Endothelial cell of umbilical vein (primary cell): Measurements from ENCODE around the gene KRTAP19-8. TPM values are rescaled to one million over a fixed set of nuclear protein-coding genes. Genes with fewer than 3 reads are reported as not detected.

ENCODE experiments used
- BruUV-seq: library from RNA; stranded (reverse); fragments of 400-500 nt; replicated peaks from 2 replicates; lab custom pipeline; 2021; lab: Mats Ljungman, UMichigan
- CTCF ChIA-PET: fragments of 300-600, 350-600 bp; sonication (Branson Sonifier 250); formaldehyde crosslinking; loops from one replicate; lab custom pipeline; 2021; ENCODE audit warnings: antibody characterized with exemption, inconsistent platforms; lab: Charles Lee
- POLR2A ChIA-PET: fragments of 300-600, 350-600 bp; sonication (Branson Sonifier 250); formaldehyde crosslinking; loops from one replicate; lab custom pipeline; 2021; ENCODE audit warnings: antibody characterized with exemption, inconsistent platforms; lab: Charles Lee
- DNase-seq: peaks from one replicate; pipeline ENCODE4 v3.0.0-alpha.2; 2011; ENCODE audit warnings: low read depth, low spot score
- FAIRE-seq: peaks from 2 replicates; lab custom pipeline; 2011; peaks lifted over from hg19 to GRCh38; lab: Jason Lieb, UNC
- H2AFZ ChIP-seq: 2 replicates; pipeline ENCODE4 v1.6.0; 2012; ENCODE audit warnings: low read depth, low read length, control low read depth, inconsistent platforms
- H3K27ac ChIP-seq: 2 replicates; pipeline ENCODE4 v1.5.1; 2011; ENCODE audit warnings: low read depth, mild to moderate bottlenecking, control low read depth, low read length, moderate library complexity; ENCODE audit not compliant: insufficient read depth
- H3K27me3 ChIP-seq, 2 experiments: 2 replicates each; pipeline versions ENCODE4 v1.6.0 to v1.6.1; 2011; ENCODE audit warnings: low read length in 2 of 2, mixed read lengths in 1 of 2; ENCODE audit not compliant: control insufficient read depth in 2 of 2, insufficient read depth in 2 of 2
- H3K36me3 ChIP-seq, 2 experiments: 2 replicates in 1 of 2; 3 replicates in 1 of 2; pipeline ENCODE4 v1.5.1; 2011; ENCODE audit warnings: low read length in 2 of 2, mild to moderate bottlenecking in 1 of 2, moderate library complexity in 1 of 2; ENCODE audit not compliant: control insufficient read depth in 2 of 2, insufficient read depth in 2 of 2; ENCODE audit errors: extremely low read depth in 1 of 2
- H3K4me1 ChIP-seq: 3 replicates; pipeline ENCODE4 v1.5.1; 2011; ENCODE audit warnings: mild to moderate bottlenecking, low read length; ENCODE audit not compliant: control insufficient read depth, insufficient read depth; ENCODE audit errors: extremely low read depth
- H3K4me2 ChIP-seq: 2 replicates; pipeline ENCODE4 v1.6.1; 2011; ENCODE audit warnings: low read length, control low read depth, mixed read lengths; ENCODE audit not compliant: insufficient read depth
- H3K4me3 ChIP-seq, 3 experiments: fragments of 200-600 bp in 1 of 3; sonication (generic), shearing (Covaris generic) in 1 of 3; replicated peaks in 1 of 3; 2 replicates each; pipeline ENCODE4 v1.5.1; 2011 to 2016; ENCODE audit warnings: control low read depth in 3 of 3, low read length in 3 of 3, mild to moderate bottlenecking in 2 of 3, inconsistent platforms in 1 of 3, low read depth in 1 of 3, moderate library complexity in 1 of 3; ENCODE audit not compliant: insufficient read depth in 1 of 3
- H3K79me2 ChIP-seq: 2 replicates; pipeline ENCODE4 v1.6.0; 2012; ENCODE audit warnings: low read length, inconsistent platforms; ENCODE audit not compliant: control insufficient read depth, insufficient read depth
- H3K9ac ChIP-seq: replicated peaks from 2 replicates; pipeline ENCODE3; 2011; ENCODE audit warnings: low read length, control low read depth; ENCODE audit not compliant: insufficient read depth; ENCODE audit errors: extremely low read depth
- H3K9me1 ChIP-seq: replicated peaks from 3 replicates; pipeline ENCODE4 v1.6.0; 2011; ENCODE audit warnings: mild to moderate bottlenecking, low read length; ENCODE audit not compliant: control insufficient read depth, insufficient read depth; ENCODE audit errors: extremely low read depth
- H3K9me3 ChIP-seq: replicated peaks from 2 replicates; pipeline ENCODE4 v1.5.1; 2012; ENCODE audit warnings: low read length, inconsistent platforms; ENCODE audit not compliant: control insufficient read depth, insufficient read depth
- H4K20me1 ChIP-seq: replicated peaks from 2 replicates; pipeline ENCODE3; 2011; ENCODE audit warnings: mild to moderate bottlenecking, low read length; ENCODE audit not compliant: control insufficient read depth, insufficient read depth; ENCODE audit errors: extremely low read depth
- EZH2 ChIP-seq: IDR thresholded peaks from 2 replicates; pipeline ENCODE4 v1.6.1; 2012; ENCODE audit warnings: borderline replicate concordance, low read depth, mild to moderate bottlenecking, moderate library complexity, low read length, inconsistent platforms; ENCODE audit not compliant: severe bottlenecking
- FOS ChIP-seq: IDR thresholded peaks from 2 replicates; pipeline ENCODE4 v1.6.1; 2011; ENCODE audit warnings: mild to moderate bottlenecking, low read length, moderate library complexity, borderline replicate concordance; ENCODE audit not compliant: insufficient read depth
- GATA2 ChIP-seq: IDR thresholded peaks from 2 replicates; pipeline ENCODE4 v1.7.0; 2011; ENCODE audit warnings: low read depth, mild to moderate bottlenecking, moderate library complexity, mixed read lengths, low read length; ENCODE audit not compliant: insufficient read length, insufficient read depth
- JUN ChIP-seq: IDR thresholded peaks from 2 replicates; pipeline ENCODE4 v1.6.1; 2011; ENCODE audit warnings: borderline replicate concordance, low read depth; ENCODE audit not compliant: insufficient read length, insufficient read depth
- MYC ChIP-seq: IDR thresholded peaks from one replicate; pipeline ENCODE4 v1.6.1; 2011; ENCODE audit warnings: mild to moderate bottlenecking, low read depth, low read length
- POLR2A ChIP-seq: IDR thresholded peaks from 2 replicates; pipeline ENCODE4 v1.6.1; 2012; ENCODE audit warnings: low read depth, mild to moderate bottlenecking, control low read depth, low read length
- POLR2AphosphoS5 ChIP-seq: IDR thresholded peaks from 2 replicates; pipeline ENCODE4 v1.6.1; 2012; ENCODE audit warnings: low read depth, mild to moderate bottlenecking, control low read depth, low read length, moderate library complexity; ENCODE audit not compliant: insufficient read depth
- dilution Hi-C: fragments of 300-500 bp; cut with MboI; formaldehyde crosslinking; loops from one replicate; pipeline ENCODE4 v1.15.0; 2019; ENCODE audit warnings: low sequenced_read_pairs; ENCODE audit not compliant: extremely low pct_ligation_motif_present
- intact Hi-C: fragments of 100-400 bp; cut with micrococcal nuclease; formaldehyde crosslinking; loops from one replicate; pipeline ENCODE4 v1.10.0; 2022
- polyA plus RNA-seq, 4 experiments: library from polyadenylated mRNA; depleted of rRNA in 3 of 4; stranded (reverse) in 3 of 4; unstranded in 1 of 4; fragments of >200 nt; gene quantifications; 2 replicates each; pipeline versions ENCODE4 v1.2.1 to v1.2.3, GENCODE V29; 2011 to 2012; ENCODE audit warnings: missing spikeins in 1 of 4
- total RNA-seq: library from RNA; stranded (reverse); gene quantifications from 2 replicates; pipeline ENCODE4 v1.2.3, GENCODE V29; 2021
- TF ChIP-seq, protein P1 (sequence below): IDR thresholded peaks from 2 replicates; pipeline ENCODE4 v1.6.1; 2011; ENCODE audit not compliant: insufficient read depth, insufficient read length
- TF ChIP-seq, protein P2 (sequence below), 2 donors: IDR thresholded peaks; 1 replicate in 1 of 2; 2 replicates in 1 of 2; pipeline ENCODE4 v1.5.1; 2011; ENCODE audit warnings: low read length in 2 of 2, mild to moderate bottlenecking in 2 of 2, moderate library complexity in 2 of 2, control low read depth in 1 of 2, inconsistent platforms in 1 of 2, low read depth in 1 of 2; ENCODE audit not compliant: insufficient read depth in 1 of 2; ENCODE audit errors: extremely low read depth in 1 of 2

KRTAP19-8 gene
- total and polyA plus RNA-seq, 2 donors (not counting 3 experiments of a cell fraction or from before 2014, with no cell fraction given), result not detected

DNA sequence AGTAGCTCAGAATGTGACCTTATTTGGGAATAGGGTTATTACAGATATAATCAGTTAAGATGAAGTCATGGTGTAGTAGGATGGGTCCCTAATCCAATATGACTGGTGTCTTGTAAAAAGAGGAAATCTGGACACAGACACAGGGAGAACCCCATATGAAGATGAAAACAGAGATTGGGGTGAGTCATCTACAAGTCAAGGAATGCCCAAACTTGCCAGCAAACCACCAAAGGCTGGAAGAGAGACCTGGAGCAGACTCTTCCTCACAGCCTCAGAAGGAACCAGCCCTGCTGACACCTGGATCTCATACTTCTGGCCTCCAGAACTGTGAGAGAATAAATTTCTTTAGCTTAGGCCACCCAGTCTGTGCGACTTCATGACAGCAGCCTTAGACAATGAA lies 29.9 kb downstream of the KRTAP19-8 start:
- CTCF ChIA-PET, result no interaction called here
- H3K27me3 ChIP-seq, result no peaks in the 10 kb centered on the region

More for the DNA sequence above, 29.9 kb downstream of the KRTAP19-8 start:
- Histone ChIP-seq H3K9me1 (no peaks in the 10 kb centered on the region), H4K20me1 (no peaks in the 10 kb centered on the region), H3K4me2 (no peak overlapping the region), H3K79me2 (no peaks in the 10 kb centered on the region), H3K9ac (no peak overlapping the region), H3K4me3 (no peak overlapping the region), H3K27ac (no peak overlapping the region), H2AFZ (no peak overlapping the region), H3K4me1 (no peaks in the 10 kb centered on the region), H3K36me3 (no peaks in the 10 kb centered on the region), H3K9me3 (peaks cover 3% of the 10 kb centered on the region)
- BruUV-seq, result no TSS peak
- DNase-seq (no peak), FAIRE-seq (no peak)
- TF ChIP-seq, protein P1, sequence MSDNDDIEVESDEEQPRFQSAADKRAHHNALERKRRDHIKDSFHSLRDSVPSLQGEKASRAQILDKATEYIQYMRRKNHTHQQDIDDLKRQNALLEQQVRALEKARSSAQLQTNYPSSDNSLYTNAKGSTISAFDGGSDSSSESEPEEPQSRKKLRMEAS, result no peak
- TF ChIP-seq, protein P2, sequence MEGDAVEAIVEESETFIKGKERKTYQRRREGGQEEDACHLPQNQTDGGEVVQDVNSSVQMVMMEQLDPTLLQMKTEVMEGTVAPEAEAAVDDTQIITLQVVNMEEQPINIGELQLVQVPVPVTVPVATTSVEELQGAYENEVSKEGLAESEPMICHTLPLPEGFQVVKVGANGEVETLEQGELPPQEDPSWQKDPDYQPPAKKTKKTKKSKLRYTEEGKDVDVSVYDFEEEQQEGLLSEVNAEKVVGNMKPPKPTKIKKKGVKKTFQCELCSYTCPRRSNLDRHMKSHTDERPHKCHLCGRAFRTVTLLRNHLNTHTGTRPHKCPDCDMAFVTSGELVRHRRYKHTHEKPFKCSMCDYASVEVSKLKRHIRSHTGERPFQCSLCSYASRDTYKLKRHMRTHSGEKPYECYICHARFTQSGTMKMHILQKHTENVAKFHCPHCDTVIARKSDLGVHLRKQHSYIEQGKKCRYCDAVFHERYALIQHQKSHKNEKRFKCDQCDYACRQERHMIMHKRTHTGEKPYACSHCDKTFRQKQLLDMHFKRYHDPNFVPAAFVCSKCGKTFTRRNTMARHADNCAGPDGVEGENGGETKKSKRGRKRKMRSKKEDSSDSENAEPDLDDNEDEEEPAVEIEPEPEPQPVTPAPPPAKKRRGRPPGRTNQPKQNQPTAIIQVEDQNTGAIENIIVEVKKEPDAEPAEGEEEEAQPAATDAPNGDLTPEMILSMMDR (IDR thresholded peaks at IDR 0.05; ENCODE audit: extremely low read depth in 1 of 2, insufficient read depth in 1 of 2, low read depth in 1 of 2, low read length in 2 of 2), result no peak
- TF ChIP-seq JUN, result no peak
- TF ChIP-seq GATA2, result no peak
- TF ChIP-seq MYC, result no peak
- TF ChIP-seq POLR2AphosphoS5, result no peak
- no peak for TF ChIP-seq EZH2
- no peak for TF ChIP-seq POLR2A
- no peak for TF ChIP-seq FOS
- POLR2A ChIA-PET, result no interaction called here
- dilution Hi-C loops, result no loop called here
- intact Hi-C loops, result no loop called here
